Natural killer cell (primary cell): ENCODE data around the gene CLASP1. TPM values are rescaled to one million over a fixed set of nuclear protein-coding genes. Genes with fewer than 3 reads are reported as not detected.
A peak's percentile ranks its signal among the peaks of the same experiment; 100 is the strongest.
"Not testable (repeated sequence)": the region's sequence is repeated elsewhere in the genome, so short reads cannot be mapped to it uniquely, and the experiment has no call there.

ENCODE experiments used
- ATAC-seq, 3 donors: fragments of 150-1000 bp in 2 of 3; fragments of 200-7000 bp in 1 of 3; cut with Tn5 transposase; 1 replicate in 1 of 3; 2 replicates in 2 of 3; pipeline ENCODE4 v1.10.0; 2021; ENCODE audit warnings: mild to moderate bottlenecking in 2 of 3, moderate library complexity in 2 of 3
- DNase-seq, 2 donors: peaks; one replicate each; pipeline versions ENCODE4 v3.0.0 to v3.0.0-alpha.2; 2013 to 2021; ENCODE audit warnings: mixed read lengths in 1 of 2
- H3K27ac ChIP-seq: one replicate; pipeline ENCODE4 v1.5.1; 2013; ENCODE audit warnings: mild to moderate bottlenecking, low read length
- H3K27me3 ChIP-seq: one replicate; pipeline ENCODE4 v1.6.1; 2013; ENCODE audit warnings: low read length; ENCODE audit not compliant: control insufficient read depth, insufficient read depth
- H3K36me3 ChIP-seq: one replicate; pipeline ENCODE4 v1.6.1; 2013; ENCODE audit warnings: low read length; ENCODE audit not compliant: control insufficient read depth, insufficient read depth
- H3K4me1 ChIP-seq: one replicate; pipeline ENCODE4 v1.6.1; 2013; ENCODE audit warnings: low read length; ENCODE audit not compliant: control insufficient read depth, insufficient read depth
- H3K4me3 ChIP-seq: one replicate; pipeline ENCODE4 v1.5.1; 2013; ENCODE audit warnings: low read length
- H3K9me3 ChIP-seq: one replicate; pipeline ENCODE4 v1.6.1; 2013; ENCODE audit warnings: low read length; ENCODE audit not compliant: control insufficient read depth, insufficient read depth
- H3K27ac Mint-ChIP-seq, 2 donors: one replicate each; pipeline ENCODE4 v1.8.0; 2022; ENCODE audit warnings: mild to moderate bottlenecking in 2 of 2, mixed read lengths in 2 of 2, moderate library complexity in 1 of 2
- H3K27me3 Mint-ChIP-seq, 2 donors: one replicate each; pipeline ENCODE4 v1.8.0; 2022; ENCODE audit warnings: low read depth in 2 of 2, mixed read lengths in 2 of 2
- H3K36me3 Mint-ChIP-seq: one replicate; pipeline ENCODE4 v1.8.0; 2022; ENCODE audit warnings: mixed read lengths
- H3K4me1 Mint-ChIP-seq, 2 donors: one replicate each; pipeline ENCODE4 v1.8.0; 2022; ENCODE audit warnings: mixed read lengths in 2 of 2
- H3K4me3 Mint-ChIP-seq: one replicate; pipeline ENCODE4 v1.8.0; 2022; ENCODE audit warnings: mild to moderate bottlenecking, moderate library complexity, mixed read lengths
- H3K9me3 Mint-ChIP-seq, 2 donors: one replicate each; pipeline ENCODE4 v1.8.0; 2022; ENCODE audit warnings: mixed read lengths in 2 of 2
- WGBS: methylation state at CpG from one replicate; pipeline ENCODE4 v1.1.7; 2013; ENCODE audit warnings: missing lambda C conversion rate; ENCODE audit not compliant: insufficient coverage; 5-methylcytosine and 5-hydroxymethylcytosine counted together
- intact Hi-C: fragments of 100-400 bp; cut with micrococcal nuclease; formaldehyde crosslinking; loops from one replicate; pipeline ENCODE4 v1.14.2; 2022
- total RNA-seq, 4 donors: library from RNA; stranded (reverse); fragments of 120-200 nt in 1 of 4; gene quantifications; one replicate each; pipeline versions ENCODE4 v1.2.3 to v1.2.4, GENCODE V29; 2013 to 2022
- TF ChIP-seq, protein P1 (sequence below): fragments of 200-600 bp; IDR thresholded peaks from one replicate; pipeline ENCODE4 v1.8.0; 2022; ENCODE audit warnings: antibody characterized with exemption

Gene CLASP1
- total RNA-seq, 3 donors from 2014 or later (not counting 1 experiment from before 2014, with no cell fraction given), result 125 to 142 (median 127) TPM

- Mint-ChIP-seq H3K4me3 (no peak overlapping the region), H3K36me3 (no peaks in the 10 kb centered on the region), H3K27me3 (no peaks in the 10 kb centered on the region), H3K4me1 (peaks cover 11 to 22% of the 10 kb centered on the region in 2 donors), H3K9me3 (no peaks in the 10 kb centered on the region), H3K27ac (no peak overlapping the region)
- Histone ChIP-seq H3K4me3 (no peak overlapping the region), H3K27me3 (no peaks in the 10 kb centered on the region), H3K27ac (no peak overlapping the region), H3K9me3 (peaks cover 18% of the 10 kb centered on the region), H3K4me1 (peaks cover 3% of the 10 kb centered on the region), H3K36me3 (peaks cover 7% of the 10 kb centered on the region)
- ATAC-seq, result no peak
- intact Hi-C loops, result no loop called here
- DNase-seq, result peak in 1 of 2 donors; percentile 11
- TF ChIP-seq, protein P1, sequence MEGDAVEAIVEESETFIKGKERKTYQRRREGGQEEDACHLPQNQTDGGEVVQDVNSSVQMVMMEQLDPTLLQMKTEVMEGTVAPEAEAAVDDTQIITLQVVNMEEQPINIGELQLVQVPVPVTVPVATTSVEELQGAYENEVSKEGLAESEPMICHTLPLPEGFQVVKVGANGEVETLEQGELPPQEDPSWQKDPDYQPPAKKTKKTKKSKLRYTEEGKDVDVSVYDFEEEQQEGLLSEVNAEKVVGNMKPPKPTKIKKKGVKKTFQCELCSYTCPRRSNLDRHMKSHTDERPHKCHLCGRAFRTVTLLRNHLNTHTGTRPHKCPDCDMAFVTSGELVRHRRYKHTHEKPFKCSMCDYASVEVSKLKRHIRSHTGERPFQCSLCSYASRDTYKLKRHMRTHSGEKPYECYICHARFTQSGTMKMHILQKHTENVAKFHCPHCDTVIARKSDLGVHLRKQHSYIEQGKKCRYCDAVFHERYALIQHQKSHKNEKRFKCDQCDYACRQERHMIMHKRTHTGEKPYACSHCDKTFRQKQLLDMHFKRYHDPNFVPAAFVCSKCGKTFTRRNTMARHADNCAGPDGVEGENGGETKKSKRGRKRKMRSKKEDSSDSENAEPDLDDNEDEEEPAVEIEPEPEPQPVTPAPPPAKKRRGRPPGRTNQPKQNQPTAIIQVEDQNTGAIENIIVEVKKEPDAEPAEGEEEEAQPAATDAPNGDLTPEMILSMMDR, result no peak
- WGBS, result 40% methylated on average over 1 of the region's 1 CpG
Measured at GRCh38 chr2:121611730-121612705, 37.2 kb downstream of the CLASP1 start.

- H3K9me3 Mint-ChIP-seq, H3K27me3 ChIP-seq, H3K4me3 ChIP-seq, intact Hi-C loops, H3K27me3 Mint-ChIP-seq, ATAC-seq, H3K4me3 Mint-ChIP-seq, H3K27ac Mint-ChIP-seq, DNase-seq, H3K36me3 Mint-ChIP-seq, H3K4me1 ChIP-seq, H3K36me3 ChIP-seq: not testable (repeated sequence)
- 71% methylated on average over 2 of the region's 2 CpGs for WGBS
- Histone ChIP-seq H3K9me3 (peaks cover 18% of the 10 kb centered on the region), H3K27ac (peak overlapping the region; percentile 14)
- H3K4me1 Mint-ChIP-seq, result peaks cover 11 to 27% of the 10 kb centered on the region in 2 donors
Measured at GRCh38 chr2:121611048-121611649, 38.1 kb downstream of the CLASP1 start.

GRCh38 chr2:121610487-121610874 lies 38.8 kb downstream of the CLASP1 start:
- H3K36me3 Mint-ChIP-seq, H3K27me3 ChIP-seq, H3K9me3 Mint-ChIP-seq, intact Hi-C loops, H3K4me1 ChIP-seq, H3K27me3 Mint-ChIP-seq, H3K4me3 Mint-ChIP-seq, H3K27ac Mint-ChIP-seq, H3K4me3 ChIP-seq, DNase-seq, ATAC-seq: not testable (repeated sequence)
- H3K9me3 ChIP-seq, result peaks cover 18% of the 10 kb centered on the region
- peaks cover 6 to 30% of the 10 kb centered on the region in 2 donors for H3K4me1 Mint-ChIP-seq
- H3K27ac ChIP-seq, result peak overlapping the region; percentile 14
- peaks cover 12% of the 10 kb centered on the region for H3K36me3 ChIP-seq

- Histone ChIP-seq H3K4me1 (no peaks in the 10 kb centered on the region), H3K27me3 (no peaks in the 10 kb centered on the region), H3K27ac (no peak overlapping the region), H3K9me3 (peaks cover 18% of the 10 kb centered on the region), H3K4me3 (no peak overlapping the region), H3K36me3 (peaks cover 11% of the 10 kb centered on the region)
- ATAC-seq (no peak), DNase-seq (no peak)
- H3K4me1 Mint-ChIP-seq, result peaks cover 10 to 33% of the 10 kb centered on the region in 2 donors
- H3K9me3 Mint-ChIP-seq, result no peaks in the 10 kb centered on the region
- intact Hi-C loops, result no loop called here
- H3K27ac Mint-ChIP-seq, result no peak overlapping the region
- TF ChIP-seq, protein P1, result no peak
- 100% methylated on average over 1 of the region's 3 CpGs for WGBS
- H3K4me3 Mint-ChIP-seq, result no peak overlapping the region
- H3K27me3 Mint-ChIP-seq, result no peaks in the 10 kb centered on the region
- H3K36me3 Mint-ChIP-seq, result no peaks in the 10 kb centered on the region
Measured at GRCh38 chr2:121608967-121609366, 40.3 kb downstream of the CLASP1 start.
